ENCODE results near the gene PCDHA8.
A peak's percentile ranks its signal among the peaks of the same experiment; 100 is the strongest.

DNA sequence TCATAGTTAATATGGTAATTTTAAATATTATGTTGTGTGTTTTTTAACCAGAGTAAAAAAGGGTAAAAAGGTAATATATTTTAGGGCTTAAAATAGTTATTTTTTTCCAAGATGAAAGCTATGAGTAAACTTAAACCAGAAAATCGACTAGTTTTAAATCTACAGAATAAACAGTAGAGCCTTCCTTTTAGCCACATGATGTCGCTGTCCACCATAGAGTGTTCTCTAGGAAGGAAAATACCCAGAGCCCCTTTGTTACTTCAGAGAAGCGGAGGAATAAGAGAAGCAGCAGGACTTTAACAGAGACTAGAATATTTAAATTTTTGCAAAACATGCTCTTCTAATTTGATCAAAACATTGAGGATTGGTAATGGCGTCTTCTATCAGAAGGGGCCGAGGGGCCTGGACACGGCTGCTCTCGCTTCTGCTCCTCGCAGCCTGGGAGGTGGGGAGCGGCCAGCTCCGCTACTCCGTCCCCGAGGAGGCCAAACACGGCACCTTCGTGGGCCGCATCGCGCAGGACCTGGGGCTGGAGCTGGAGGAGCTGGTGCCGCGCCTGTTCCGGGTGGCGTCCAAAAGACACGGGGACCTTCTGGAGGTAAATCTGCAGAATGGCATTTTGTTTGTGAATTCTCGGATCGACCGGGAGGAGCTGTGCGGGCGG lies 46.3 kb upstream of the PCDHA8 start, which contains the start of gene PCDHA2:
- TF ChIP-seq, protein P1, sequence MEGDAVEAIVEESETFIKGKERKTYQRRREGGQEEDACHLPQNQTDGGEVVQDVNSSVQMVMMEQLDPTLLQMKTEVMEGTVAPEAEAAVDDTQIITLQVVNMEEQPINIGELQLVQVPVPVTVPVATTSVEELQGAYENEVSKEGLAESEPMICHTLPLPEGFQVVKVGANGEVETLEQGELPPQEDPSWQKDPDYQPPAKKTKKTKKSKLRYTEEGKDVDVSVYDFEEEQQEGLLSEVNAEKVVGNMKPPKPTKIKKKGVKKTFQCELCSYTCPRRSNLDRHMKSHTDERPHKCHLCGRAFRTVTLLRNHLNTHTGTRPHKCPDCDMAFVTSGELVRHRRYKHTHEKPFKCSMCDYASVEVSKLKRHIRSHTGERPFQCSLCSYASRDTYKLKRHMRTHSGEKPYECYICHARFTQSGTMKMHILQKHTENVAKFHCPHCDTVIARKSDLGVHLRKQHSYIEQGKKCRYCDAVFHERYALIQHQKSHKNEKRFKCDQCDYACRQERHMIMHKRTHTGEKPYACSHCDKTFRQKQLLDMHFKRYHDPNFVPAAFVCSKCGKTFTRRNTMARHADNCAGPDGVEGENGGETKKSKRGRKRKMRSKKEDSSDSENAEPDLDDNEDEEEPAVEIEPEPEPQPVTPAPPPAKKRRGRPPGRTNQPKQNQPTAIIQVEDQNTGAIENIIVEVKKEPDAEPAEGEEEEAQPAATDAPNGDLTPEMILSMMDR (IDR thresholded peaks at IDR 0.05; ENCODE audit: low read depth, low read length, poor library complexity, severe bottlenecking) = peak; percentile 26
- TF ChIP-seq EZH2phosphoT487 (IDR thresholded peaks at IDR 0.05; ENCODE audit: borderline replicate concordance, low read length) = no peak
